GM12878 (cell line): ENCODE data around the gene RARS2. TPM values are rescaled to one million over a fixed set of nuclear protein-coding genes. Genes with fewer than 3 reads are reported as not detected.

Source experiments
- ATAC-seq: fragments of 200-7000 bp; cut with Tn5 transposase; 3 replicates; pipeline ENCODE4 v1.9.1; 2020; ENCODE audit warnings: mild to moderate bottlenecking, moderate library complexity
- BruUV-seq: library from RNA; stranded (reverse); fragments of 400-500 nt; replicated peaks from 2 replicates; lab custom pipeline; 2021; lab: Mats Ljungman, UMichigan
- CTCF ChIA-PET: fragments of 300-600 bp; sonication (Branson Sonifier 250); formaldehyde crosslinking; extraction: SDS; loops from one replicate; lab custom pipeline; 2021; ENCODE audit warnings: inconsistent platforms; lab: Yijun Ruan, JAX
- POLR2A ChIA-PET: fragments of 350-600 bp; formaldehyde crosslinking; extraction: SDS; loops from one replicate; lab custom pipeline; 2021; ENCODE audit warnings: inconsistent platforms; lab: Charles Lee
- RAD21 ChIA-PET: fragments of 300-600 bp; sonication (Branson Sonifier 250); formaldehyde crosslinking; loops from one replicate; lab custom pipeline; 2023; ENCODE audit warnings: antibody characterized with exemption; ENCODE audit not compliant: unreplicated experiment; lab: Charles Lee
- SMC1A ChIA-PET: fragments of 300-600 bp; sonication (Branson Sonifier 250); formaldehyde crosslinking; loops from one replicate; lab custom pipeline; 2023; ENCODE audit not compliant: unreplicated experiment, uncharacterized antibody; lab: Charles Lee
- DNase-seq: peaks from one replicate; pipeline ENCODE4 v3.0.0-alpha.2; 2011; ENCODE audit warnings: low read depth, low spot score
- FAIRE-seq: peaks from 3 replicates; lab custom pipeline; 2011; peaks lifted over from hg19 to GRCh38; lab: Jason Lieb, UNC
- H2AFZ ChIP-seq: 2 replicates; pipeline ENCODE4 v1.6.0; 2011; ENCODE audit warnings: low read depth, low read length, control low read depth; ENCODE audit not compliant: control insufficient read depth
- H3K27ac ChIP-seq: 2 replicates; pipeline ENCODE4 v1.5.1; 2011; ENCODE audit warnings: control low read depth; ENCODE audit not compliant: control insufficient read depth, insufficient read depth
- H3K27me3 ChIP-seq, 2 experiments: replicated peaks in 1 of 2; 2 replicates each; pipeline versions ENCODE4 v1.6.0 to v1.6.1; 2011; ENCODE audit warnings: low read length in 1 of 2; ENCODE audit not compliant: control insufficient read depth in 2 of 2, insufficient read depth in 2 of 2
- H3K36me3 ChIP-seq, 2 experiments: 2 replicates each; pipeline ENCODE4 v1.5.1; 2011; ENCODE audit warnings: low read length in 1 of 2; ENCODE audit not compliant: control insufficient read depth in 2 of 2, insufficient read depth in 2 of 2
- H3K4me1 ChIP-seq: 2 replicates; pipeline ENCODE4 v1.6.1; 2011; ENCODE audit warnings: mild to moderate bottlenecking, low read length, moderate library complexity, mixed read lengths; ENCODE audit not compliant: control insufficient read depth, insufficient read depth
- H3K4me2 ChIP-seq: 2 replicates; pipeline ENCODE4 v1.6.0; 2011; ENCODE audit warnings: control low read depth; ENCODE audit not compliant: control insufficient read depth, insufficient read depth
- H3K4me3 ChIP-seq: fragments of 200-600 bp; sonication (generic); 2 replicates; pipeline ENCODE4 v1.5.1; 2016
- H3K79me2 ChIP-seq: 2 replicates; pipeline ENCODE4 v1.6.0; 2011; ENCODE audit warnings: low read length; ENCODE audit not compliant: control insufficient read depth, insufficient read depth
- H3K9ac ChIP-seq: 2 replicates; pipeline ENCODE4 v1.8.0; 2011; ENCODE audit warnings: low read length, control low read depth, mixed read lengths; ENCODE audit not compliant: control insufficient read depth, insufficient read depth
- H3K9me3 ChIP-seq: replicated peaks from 3 replicates; pipeline ENCODE4 v1.5.1; 2011; ENCODE audit warnings: mild to moderate bottlenecking, low read length; ENCODE audit not compliant: control insufficient read depth, insufficient read depth
- H4K20me1 ChIP-seq: 2 replicates; pipeline ENCODE4 v1.6.0; 2011; ENCODE audit not compliant: control insufficient read depth, insufficient read depth
- FOS ChIP-seq: IDR thresholded peaks from 3 replicates; pipeline ENCODE4 v1.6.1; 2011; ENCODE audit warnings: borderline replicate concordance; ENCODE audit not compliant: insufficient read length; ENCODE audit errors: extremely low read depth
- FOXM1 ChIP-seq: IDR thresholded peaks from 2 replicates; pipeline ENCODE4 v1.6.1; 2012; ENCODE audit warnings: low read depth, mild to moderate bottlenecking, inconsistent platforms, low read length, moderate library complexity
- HDGF ChIP-seq: fragments of 450-650 bp; IDR thresholded peaks from 2 replicates; pipeline ENCODE4 v1.6.1; 2016; ENCODE audit warnings: antibody characterized with exemption
- IRF5 ChIP-seq: fragments of 450-650 bp; IDR thresholded peaks from 2 replicates; pipeline ENCODE4 v1.6.1; 2017; ENCODE audit warnings: borderline replicate concordance
- NBN ChIP-seq: fragments of 450-650 bp; IDR thresholded peaks from 2 replicates; pipeline ENCODE4 v1.6.1; 2016
- POLR2AphosphoS5 ChIP-seq: IDR thresholded peaks from 2 replicates; pipeline ENCODE4 v1.6.1; 2011; ENCODE audit warnings: mild to moderate bottlenecking, low read length, inconsistent platforms
- STAT3 ChIP-seq: IDR thresholded peaks from 2 replicates; pipeline ENCODE4 v1.6.1; 2011; ENCODE audit warnings: low read depth, low read length, improper control_type of control experiment
- TAF1 ChIP-seq: IDR thresholded peaks from 2 replicates; pipeline ENCODE4 v1.6.1; 2011; ENCODE audit warnings: mild to moderate bottlenecking, low read depth, low read length, borderline replicate concordance
- ZBTB11 ChIP-seq: fragments of 450-650 bp; formaldehyde crosslinking; IDR thresholded peaks from 2 replicates; pipeline ENCODE4 v1.5.0; 2022; ENCODE audit warnings: mild to moderate bottlenecking, missing genetic modification characterization
- ZNF24 ChIP-seq: fragments of 450-650 bp; IDR thresholded peaks from 2 replicates; pipeline ENCODE4 v1.6.1; 2017; ENCODE audit warnings: antibody characterized with exemption, mild to moderate bottlenecking
- WGBS: methylation state at CpG from one replicate; pipeline ENCODE4 v1.1.6; 2016; ENCODE audit warnings: low lambda C conversion rate; ENCODE audit not compliant: insufficient replicate concordance, insufficient coverage; ENCODE audit errors: missing lambda C conversion rate; 5-methylcytosine and 5-hydroxymethylcytosine counted together
- in situ Hi-C: fragments of 300-500 bp; cut with MboI; formaldehyde crosslinking; loops from 9 replicates; pipeline ENCODE4 v1.14.3; 2018; ENCODE audit warnings: mixed read lengths
- intact Hi-C: fragments of 100-400 bp; cut with micrococcal nuclease; formaldehyde crosslinking; loops from one replicate; pipeline ENCODE4 v1.14.2; 2022; ENCODE audit not compliant: unreplicated experiment
- polyA plus RNA-seq, 11 experiments: library from polyadenylated mRNA; depleted of rRNA in 4 of 11; unstranded in 6 of 11; stranded (reverse) in 5 of 11; fragments of >200 nt; fragmentation: Nextera tagmentation in 4 of 11; fragmentation: Illumina TruSeq in 1 of 11; extraction: Ambion mirVana in 4 of 11; extraction: Trizol in 1 of 11; gene quantifications; 1 replicate in 1 of 11; 2 replicates in 10 of 11; pipeline versions ENCODE4 v1.2.1 to v1.2.3, GENCODE V29; 2011 to 2016; ENCODE audit warnings: inconsistent platforms in 2 of 11, missing spikeins in 2 of 11, low read depth in 1 of 11
- total RNA-seq, 4 experiments: library from RNA; depleted of rRNA in 3 of 4; stranded (reverse); fragments of >200 nt in 3 of 4; fragmentation: Illumina TruSeq in 1 of 4; extraction: Trizol in 1 of 4; gene quantifications; 2 replicates each; pipeline versions ENCODE4 v1.2.1 to v1.2.3, GENCODE V29; 2013 to 2021
- TF ChIP-seq, protein P1 (sequence below): fragments of 450-650 bp; IDR thresholded peaks from 2 replicates; pipeline ENCODE4 v1.6.1; 2017; ENCODE audit warnings: mild to moderate bottlenecking, low read depth, inconsistent platforms; ENCODE audit not compliant: poor library complexity, severe bottlenecking
- TF ChIP-seq, protein P2 (sequence below): fragments of 450-650 bp; IDR thresholded peaks from 2 replicates; pipeline ENCODE4 v1.6.1; 2017; ENCODE audit warnings: mild to moderate bottlenecking, moderate library complexity

RARS2 gene
- total and polyA plus RNA-seq, 10 of the 15 experiments (the other 5 are each of a cell fraction or from before 2014, with no cell fraction given) = 18.3 to 54.2 (median 36.8) TPM

GRCh38 chr6:87529221-87529620, 60.6 kb downstream of the RARS2 start (continued):
- TF ChIP-seq, protein P1, sequence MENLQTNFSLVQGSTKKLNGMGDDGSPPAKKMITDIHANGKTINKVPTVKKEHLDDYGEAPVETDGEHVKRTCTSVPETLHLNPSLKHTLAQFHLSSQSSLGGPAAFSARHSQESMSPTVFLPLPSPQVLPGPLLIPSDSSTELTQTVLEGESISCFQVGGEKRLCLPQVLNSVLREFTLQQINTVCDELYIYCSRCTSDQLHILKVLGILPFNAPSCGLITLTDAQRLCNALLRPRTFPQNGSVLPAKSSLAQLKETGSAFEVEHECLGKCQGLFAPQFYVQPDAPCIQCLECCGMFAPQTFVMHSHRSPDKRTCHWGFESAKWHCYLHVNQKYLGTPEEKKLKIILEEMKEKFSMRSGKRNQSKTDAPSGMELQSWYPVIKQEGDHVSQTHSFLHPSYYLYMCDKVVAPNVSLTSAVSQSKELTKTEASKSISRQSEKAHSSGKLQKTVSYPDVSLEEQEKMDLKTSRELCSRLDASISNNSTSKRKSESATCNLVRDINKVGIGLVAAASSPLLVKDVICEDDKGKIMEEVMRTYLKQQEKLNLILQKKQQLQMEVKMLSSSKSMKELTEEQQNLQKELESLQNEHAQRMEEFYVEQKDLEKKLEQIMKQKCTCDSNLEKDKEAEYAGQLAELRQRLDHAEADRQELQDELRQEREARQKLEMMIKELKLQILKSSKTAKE = no peak
- TF ChIP-seq NBN = no peak
- TF ChIP-seq FOXM1 = no peak
- TF ChIP-seq ZBTB11 = no peak
- TF ChIP-seq FOS = no peak

- ChIA-PET SMC1A (no interaction called here), POLR2A (interaction anchor here (0.7 kb wide), 1 partner anchor 12 kb away, joined by 7 read pairs; no protein-coding TSS in a partner anchor), CTCF (interaction anchor here (0.9 kb wide), 1 partner anchor 12 kb away, joined by 5 read pairs; no protein-coding TSS in a partner anchor), RAD21 (interaction anchor here (0.7 kb wide), 1 partner anchor 646 kb away, joined by 4 read pairs; no protein-coding TSS in a partner anchor)
- intact Hi-C loops (no loop called here), in situ Hi-C loops (no loop called here)
- DNase-seq (no peak), FAIRE-seq (no peak), ATAC-seq (no peak)
- 100% methylated on average over 3 of the region's 3 CpGs for WGBS
- H2AFZ ChIP-seq = no peak overlapping the region
- no peaks in the 10 kb centered on the region for H4K20me1 ChIP-seq
- H3K27ac ChIP-seq = no peak overlapping the region
- H3K4me2 ChIP-seq = no peak overlapping the region
- H3K9me3 ChIP-seq = no peaks in the 10 kb centered on the region
- H3K36me3 ChIP-seq = peaks cover 3 to 24% of the 10 kb centered on the region in 2 experiments
- H3K4me3 ChIP-seq = no peak overlapping the region
- BruUV-seq = no TSS peak
- H3K9ac ChIP-seq = no peak overlapping the region
- no peaks in the 10 kb centered on the region for H3K4me1 ChIP-seq
- no peaks in the 10 kb centered on the region for H3K27me3 ChIP-seq
- H3K79me2 ChIP-seq = no peaks in the 10 kb centered on the region
- TF ChIP-seq TAF1 = no peak
- no peak for TF ChIP-seq IRF5
- no peak for TF ChIP-seq STAT3
- TF ChIP-seq ZNF24 = no peak
- TF ChIP-seq HDGF = no peak
- TF ChIP-seq, protein P2, sequence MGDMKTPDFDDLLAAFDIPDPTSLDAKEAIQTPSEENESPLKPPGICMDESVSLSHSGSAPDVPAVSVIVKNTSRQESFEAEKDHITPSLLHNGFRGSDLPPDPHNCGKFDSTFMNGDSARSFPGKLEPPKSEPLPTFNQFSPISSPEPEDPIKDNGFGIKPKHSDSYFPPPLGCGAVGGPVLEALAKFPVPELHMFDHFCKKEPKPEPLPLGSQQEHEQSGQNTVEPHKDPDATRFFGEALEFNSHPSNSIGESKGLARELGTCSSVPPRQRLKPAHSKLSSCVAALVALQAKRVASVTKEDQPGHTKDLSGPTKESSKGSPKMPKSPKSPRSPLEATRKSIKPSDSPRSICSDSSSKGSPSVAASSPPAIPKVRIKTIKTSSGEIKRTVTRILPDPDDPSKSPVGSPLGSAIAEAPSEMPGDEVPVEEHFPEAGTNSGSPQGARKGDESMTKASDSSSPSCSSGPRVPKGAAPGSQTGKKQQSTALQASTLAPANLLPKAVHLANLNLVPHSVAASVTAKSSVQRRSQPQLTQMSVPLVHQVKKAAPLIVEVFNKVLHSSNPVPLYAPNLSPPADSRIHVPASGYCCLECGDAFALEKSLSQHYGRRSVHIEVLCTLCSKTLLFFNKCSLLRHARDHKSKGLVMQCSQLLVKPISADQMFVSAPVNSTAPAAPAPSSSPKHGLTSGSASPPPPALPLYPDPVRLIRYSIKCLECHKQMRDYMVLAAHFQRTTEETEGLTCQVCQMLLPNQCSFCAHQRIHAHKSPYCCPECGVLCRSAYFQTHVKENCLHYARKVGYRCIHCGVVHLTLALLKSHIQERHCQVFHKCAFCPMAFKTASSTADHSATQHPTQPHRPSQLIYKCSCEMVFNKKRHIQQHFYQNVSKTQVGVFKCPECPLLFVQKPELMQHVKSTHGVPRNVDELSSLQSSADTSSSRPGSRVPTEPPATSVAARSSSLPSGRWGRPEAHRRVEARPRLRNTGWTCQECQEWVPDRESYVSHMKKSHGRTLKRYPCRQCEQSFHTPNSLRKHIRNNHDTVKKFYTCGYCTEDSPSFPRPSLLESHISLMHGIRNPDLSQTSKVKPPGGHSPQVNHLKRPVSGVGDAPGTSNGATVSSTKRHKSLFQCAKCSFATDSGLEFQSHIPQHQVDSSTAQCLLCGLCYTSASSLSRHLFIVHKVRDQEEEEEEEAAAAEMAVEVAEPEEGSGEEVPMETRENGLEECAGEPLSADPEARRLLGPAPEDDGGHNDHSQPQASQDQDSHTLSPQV = no peak
- no peak for TF ChIP-seq POLR2AphosphoS5
Observed at GRCh38 chr6:87522686-87523085, 67.1 kb downstream of the RARS2 start.
